Ishikawa (cell line): ENCODE results near the gene DUSP15.

Experiments used
- CREB1 ChIP-seq: IDR thresholded peaks from 2 replicates; pipeline ENCODE4 v1.6.1; 2012; ENCODE audit warnings: low read depth
- EGR1 ChIP-seq: IDR thresholded peaks from 2 replicates; pipeline ENCODE4 v1.6.1; 2012
- EP300 ChIP-seq: IDR thresholded peaks from 2 replicates; pipeline ENCODE4 v1.6.1; 2012; ENCODE audit warnings: borderline replicate concordance
- MAX ChIP-seq: IDR thresholded peaks from 2 replicates; pipeline ENCODE4 v1.6.1; 2012
- NFIC ChIP-seq: IDR thresholded peaks from 2 replicates; pipeline ENCODE4 v1.6.1; 2012
- RAD21 ChIP-seq: IDR thresholded peaks from 2 replicates; pipeline ENCODE4 v1.6.1; 2012; ENCODE audit warnings: low read depth
- REST ChIP-seq: IDR thresholded peaks from 2 replicates; pipeline ENCODE4 v1.6.1; 2012; ENCODE audit warnings: low read depth, mild to moderate bottlenecking
- TAF1 ChIP-seq: IDR thresholded peaks from 2 replicates; pipeline ENCODE4 v1.6.1; 2012; ENCODE audit warnings: low read depth, mild to moderate bottlenecking
- TCF12 ChIP-seq: IDR thresholded peaks from 2 replicates; pipeline ENCODE4 v1.6.1; 2012; ENCODE audit warnings: low read depth
- TEAD4 ChIP-seq: IDR thresholded peaks from 2 replicates; pipeline ENCODE4 v1.6.1; 2012
- USF1 ChIP-seq: IDR thresholded peaks from 2 replicates; pipeline ENCODE4 v1.6.1; 2012
- YY1 ChIP-seq: IDR thresholded peaks from 2 replicates; pipeline ENCODE4 v1.6.1; 2012; ENCODE audit warnings: low read depth
- ZBTB7A ChIP-seq: IDR thresholded peaks from 2 replicates; pipeline ENCODE4 v1.6.1; 2012; ENCODE audit warnings: low read depth

DNA sequence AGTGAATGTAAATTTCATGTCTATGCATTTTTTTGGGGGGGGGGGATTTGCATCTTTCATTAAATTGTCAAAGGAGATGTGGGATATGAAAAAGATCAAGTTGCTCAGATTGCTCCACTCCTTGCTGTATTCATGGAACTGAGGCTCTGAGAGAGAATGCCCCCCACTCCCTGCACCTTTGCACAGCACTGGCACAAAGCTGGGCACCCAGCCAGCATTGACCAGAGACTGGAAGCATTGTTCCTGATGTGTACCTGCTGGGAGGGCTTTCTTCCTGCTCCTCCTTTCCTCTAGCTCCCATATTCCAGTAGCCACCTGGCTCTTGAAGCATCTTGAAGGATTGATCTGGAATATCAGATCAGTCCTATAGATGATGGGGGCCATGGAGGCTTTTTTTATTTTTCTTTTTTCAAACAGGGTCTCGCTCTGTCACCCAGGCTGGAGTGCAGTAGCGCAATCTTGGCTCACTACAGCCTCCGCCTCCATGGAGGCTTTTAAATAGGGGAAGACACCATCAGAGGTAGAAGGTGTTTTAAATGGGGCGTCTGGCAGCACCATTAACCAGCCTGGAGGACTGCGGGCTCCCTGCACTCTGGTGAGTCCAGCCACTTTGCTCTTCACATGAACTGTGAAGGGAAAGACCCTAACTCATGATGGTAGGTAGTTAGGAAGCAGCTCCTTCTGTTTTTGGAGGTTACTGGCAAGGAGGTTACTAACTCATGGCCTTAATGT, 10.9 kb downstream of the DUSP15 start:
- no peak for TF ChIP-seq TAF1
- no peak for TF ChIP-seq USF1
- TF ChIP-seq RAD21 = no peak
- TF ChIP-seq CREB1 = no peak
- no peak for TF ChIP-seq REST
- TF ChIP-seq MAX = no peak
- no peak for TF ChIP-seq NFIC
- no peak for TF ChIP-seq EP300
- TF ChIP-seq TEAD4 = no peak
- TF ChIP-seq YY1 = no peak
- TF ChIP-seq EGR1 = no peak
- no peak for TF ChIP-seq ZBTB7A
- TF ChIP-seq TCF12 = no peak
